Adrenal gland (tissue), 12 donors: ENCODE measurements around the gene RHOU. TPM values are rescaled to one million over a fixed set of nuclear protein-coding genes. Genes with fewer than 3 reads are reported as not detected.
A peak's percentile ranks its signal among the peaks of the same experiment; 100 is the strongest.

ENCODE experiments used
- DNase-seq, 7 donors: peaks; one replicate each; pipeline ENCODE4 v3.0.0-alpha.2; 2019 to 2020
- H3K27ac ChIP-seq, 5 donors: fragments of 200-600 bp; sonication (generic) in 4 of 5; 1 replicate in 3 of 5; 2 replicates in 2 of 5; pipeline versions ENCODE4 v1.5.1 to v1.8.0; 2016 to 2020; ENCODE audit warnings: mild to moderate bottlenecking in 1 of 5
- H3K27me3 ChIP-seq: fragments of 200-600 bp; 2 replicates; pipeline ENCODE4 v1.8.0; 2021
- H3K36me3 ChIP-seq, 2 donors: fragments of 200-600 bp; replicated peaks in 1 of 2; 1 replicate in 1 of 2; 2 replicates in 1 of 2; pipeline versions ENCODE4 v1.5.1 to v1.8.0; 2018 to 2022
- H3K4me1 ChIP-seq, 2 donors: fragments of 200-600 bp; replicated peaks in 1 of 2; 1 replicate in 1 of 2; 2 replicates in 1 of 2; pipeline versions ENCODE4 v1.5.1 to v1.8.0; 2018 to 2021
- H3K4me3 ChIP-seq, 4 donors: fragments of 200-600 bp; sonication (generic) in 3 of 4; one replicate each; pipeline ENCODE4 v1.5.1; 2016 to 2018
- H3K9me3 ChIP-seq, 3 donors: fragments of 200-600 bp; sonication (generic) in 1 of 3; replicated peaks in 1 of 3; 1 replicate in 2 of 3; 2 replicates in 1 of 3; pipeline versions ENCODE4 v1.5.1 to v1.8.0; 2016 to 2021
- POLR2A ChIP-seq, 2 donors: fragments of 450-650 bp; IDR thresholded peaks; one replicate each; pipeline ENCODE4 v1.6.1; 2017; ENCODE audit warnings: antibody characterized with exemption in 2 of 2, mild to moderate bottlenecking in 2 of 2, moderate library complexity in 1 of 2
- WGBS, 4 donors: extraction: QIAGEN DNeasy Blood & Tissue Kit in 2 of 4; methylation state at CpG; one replicate each; pipeline versions ENCODE4 v1.1.5 to v1.1.7; 2013 to 2017; 5-methylcytosine and 5-hydroxymethylcytosine counted together
- intact Hi-C, 2 donors: fragments of 100-400 bp; cut with DNase I; formaldehyde crosslinking; loops; one replicate each; pipeline versions ENCODE4 v1.14.1 to v1.15.0; 2022 to 2023
- polyA plus RNA-seq, 3 donors: library from polyadenylated mRNA; stranded (reverse); fragments of 200-250 nt in 2 of 3; fragments of 350-450 nt in 1 of 3; fragmentation: Illumina TruSeq in 1 of 3; extraction: RNeasy Lipid Tissue Mini Kit (QIAGEN cat#74804) in 1 of 3; gene quantifications; one replicate each; pipeline ENCODE4 v1.2.3, GENCODE V29; 2013 to 2014
- total RNA-seq, 9 donors: library from RNA; depleted of rRNA in 4 of 9; stranded (reverse); fragments of >200 nt in 4 of 9; fragments of 120-200 nt in 1 of 9; fragmentation: NEBNext Ultra II Directional in 1 of 9; extraction: Animal tissue kit (Norgen Biotek cat#: 25700) in 1 of 9; gene quantifications; one replicate each; pipeline versions ENCODE4 v1.1.0 to v1.2.4, GENCODE V29; 2013 to 2023
- TF ChIP-seq, protein P1 (sequence below), 6 experiments: fragments of 450-650 bp in 4 of 6; fragments of 200-600 bp in 2 of 6; sonication (generic) in 1 of 6; IDR thresholded peaks; 1 replicate in 5 of 6; 2 replicates in 1 of 6; pipeline versions ENCODE4 v1.5.1 to v1.8.0; 2016 to 2021; ENCODE audit warnings: antibody characterized with exemption in 6 of 6, mild to moderate bottlenecking in 2 of 6, moderate library complexity in 1 of 6
- donor health status: healthy with polysubstance abuse.
- donor health status: Bipolar disorder and iron deficiency.
- donor health status: DM: yes; HTN: yes; CAD: no.
- donor health status: DM: no; HTN: no; CAD: no.
- donor health status: DM: no; HTN: no; CAD: no.
- donor health status: DM: yes; HTN: yes; CAD: no.

Gene RHOU
- total and polyA plus RNA-seq, 12 donors = 6.1 to 35.1 (median 13.7) TPM

DNA sequence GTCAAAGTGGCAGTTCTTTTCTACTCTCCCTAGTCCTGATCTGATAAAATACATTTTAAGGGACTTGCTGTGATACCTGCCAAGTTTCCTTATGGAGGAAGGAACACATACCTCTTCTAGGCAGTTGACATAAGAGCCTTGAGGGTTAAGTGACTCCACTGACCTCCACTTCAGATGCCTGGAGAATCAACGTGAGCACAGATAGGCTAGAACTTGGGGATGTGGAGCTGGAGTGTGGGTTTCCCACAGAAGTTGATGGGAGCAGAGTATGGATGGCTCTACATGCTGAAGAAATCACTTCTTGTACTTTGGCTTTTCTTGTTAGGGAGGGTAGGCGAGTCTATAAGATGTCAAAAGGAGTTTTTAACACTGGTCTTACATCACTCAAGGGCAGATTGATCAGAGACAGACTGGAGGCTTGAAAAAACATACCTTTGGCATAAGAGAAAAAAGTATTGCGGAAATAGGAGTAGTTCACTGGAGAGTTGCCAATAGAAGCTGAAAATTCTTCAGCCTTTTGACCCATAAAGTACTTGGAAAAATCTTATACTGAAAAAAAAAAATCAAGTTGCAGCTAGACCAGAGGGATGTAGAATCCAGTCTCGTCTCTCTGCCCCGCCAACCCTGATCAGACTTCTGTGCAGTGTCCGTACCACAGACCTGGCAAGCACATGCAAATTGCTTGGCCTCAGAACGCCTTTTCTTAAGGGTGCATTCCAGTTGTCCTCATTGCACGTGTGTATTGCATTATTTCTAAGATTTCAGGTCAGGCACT, 5.5 kb downstream of the RHOU start:
- H3K9me3 ChIP-seq = no peaks in the 10 kb centered on the region
- no peak overlapping the region for H3K4me3 ChIP-seq
- intact Hi-C loops = no loop called here
- no peak overlapping the region for H3K27ac ChIP-seq
- DNase-seq = no peak
- TF ChIP-seq POLR2A (IDR thresholded peaks at IDR 0.05) = no peak
- TF ChIP-seq, protein P1, sequence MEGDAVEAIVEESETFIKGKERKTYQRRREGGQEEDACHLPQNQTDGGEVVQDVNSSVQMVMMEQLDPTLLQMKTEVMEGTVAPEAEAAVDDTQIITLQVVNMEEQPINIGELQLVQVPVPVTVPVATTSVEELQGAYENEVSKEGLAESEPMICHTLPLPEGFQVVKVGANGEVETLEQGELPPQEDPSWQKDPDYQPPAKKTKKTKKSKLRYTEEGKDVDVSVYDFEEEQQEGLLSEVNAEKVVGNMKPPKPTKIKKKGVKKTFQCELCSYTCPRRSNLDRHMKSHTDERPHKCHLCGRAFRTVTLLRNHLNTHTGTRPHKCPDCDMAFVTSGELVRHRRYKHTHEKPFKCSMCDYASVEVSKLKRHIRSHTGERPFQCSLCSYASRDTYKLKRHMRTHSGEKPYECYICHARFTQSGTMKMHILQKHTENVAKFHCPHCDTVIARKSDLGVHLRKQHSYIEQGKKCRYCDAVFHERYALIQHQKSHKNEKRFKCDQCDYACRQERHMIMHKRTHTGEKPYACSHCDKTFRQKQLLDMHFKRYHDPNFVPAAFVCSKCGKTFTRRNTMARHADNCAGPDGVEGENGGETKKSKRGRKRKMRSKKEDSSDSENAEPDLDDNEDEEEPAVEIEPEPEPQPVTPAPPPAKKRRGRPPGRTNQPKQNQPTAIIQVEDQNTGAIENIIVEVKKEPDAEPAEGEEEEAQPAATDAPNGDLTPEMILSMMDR (IDR thresholded peaks at IDR 0.05) = no peak
- peaks cover 9 to 21% of the 10 kb centered on the region in 2 donors for H3K4me1 ChIP-seq
- H3K36me3 ChIP-seq = peaks cover 0 to 16% of the 10 kb centered on the region in 2 donors
- 60 to 79% (median 74%) methylated on average over 8 of the region's 8 CpGs for WGBS, 4 donors
- H3K27me3 ChIP-seq = no peaks in the 10 kb centered on the region

DNA sequence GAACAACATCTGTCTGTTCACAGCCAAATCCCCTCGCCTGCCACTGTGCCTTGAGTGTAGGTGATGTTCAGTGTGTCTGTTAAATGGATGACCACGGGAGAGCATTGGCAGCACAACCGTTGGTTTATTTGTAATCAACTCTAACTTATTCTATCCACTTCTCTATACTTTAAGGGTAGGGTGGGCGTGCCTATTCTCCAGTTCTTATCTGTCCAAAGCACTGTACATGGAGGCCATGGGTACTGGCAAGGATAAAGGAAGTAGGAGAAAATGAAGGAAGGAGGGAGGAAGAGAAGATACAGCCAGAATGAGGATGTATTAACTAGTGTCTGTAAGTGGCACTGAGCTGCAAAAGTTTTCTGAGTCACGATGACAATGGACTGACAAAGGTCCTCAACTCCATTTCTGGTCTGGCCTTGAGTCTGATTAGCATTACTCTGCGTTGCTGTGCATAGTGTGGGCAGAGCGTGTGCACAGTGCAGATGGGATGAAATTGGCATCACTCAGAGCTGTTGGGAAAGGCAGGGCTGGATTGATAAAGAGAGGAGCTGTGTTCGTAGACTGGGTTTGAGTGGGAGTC, 7.1 kb downstream of the RHOU start:
- Histone ChIP-seq H3K4me3 (no peak overlapping the region), H3K4me1 (peaks cover under 1 to 13% of the 10 kb centered on the region in 2 donors), H3K27ac (peak overlapping the region in 1 of 5 donors; percentile 10), H3K36me3 (peaks cover 0 to 16% of the 10 kb centered on the region in 2 donors), H3K9me3 (no peaks in the 10 kb centered on the region), H3K27me3 (no peaks in the 10 kb centered on the region)
- intact Hi-C loops = no loop called here
- DNase-seq = no peak
- TF ChIP-seq POLR2A (IDR thresholded peaks at IDR 0.05) = no peak
- TF ChIP-seq, protein P1 (IDR thresholded peaks at IDR 0.05) = no peak
- 90 to 95% (median 92%) methylated on average over 8 of the region's 8 CpGs for WGBS, 4 donors

DNA sequence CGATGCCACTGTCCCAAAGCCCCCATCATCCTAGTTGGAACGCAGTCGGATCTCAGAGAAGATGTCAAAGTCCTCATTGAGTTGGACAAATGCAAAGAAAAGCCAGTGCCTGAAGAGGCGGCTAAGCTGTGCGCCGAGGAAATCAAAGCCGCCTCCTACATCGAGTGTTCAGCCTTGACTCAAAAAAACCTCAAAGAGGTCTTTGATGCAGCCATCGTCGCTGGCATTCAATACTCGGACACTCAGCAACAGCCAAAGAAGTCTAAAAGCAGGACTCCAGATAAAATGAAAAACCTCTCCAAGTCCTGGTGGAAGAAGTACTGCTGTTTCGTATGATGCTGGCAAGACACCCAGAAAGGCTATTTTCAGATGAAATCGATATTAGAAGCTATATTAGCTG, 8.1 kb downstream of the RHOU start:
- DNase-seq = no peak
- whole genome bisulfite sequencing, 4 donors = 82 to 93% (median 87%) methylated on average over 13 of the region's 13 CpGs
- intact Hi-C loops = no loop called here
- no peak for TF ChIP-seq POLR2A (IDR thresholded peaks at IDR 0.05)
- no peak overlapping the region for H3K27ac ChIP-seq
- H3K4me3 ChIP-seq = no peak overlapping the region
- H3K4me1 ChIP-seq = peaks cover 0 to 2% of the 10 kb centered on the region in 2 donors
- no peaks in the 10 kb centered on the region for H3K9me3 ChIP-seq
- H3K27me3 ChIP-seq = no peaks in the 10 kb centered on the region
- peaks cover 0 to 16% of the 10 kb centered on the region in 2 donors for H3K36me3 ChIP-seq

DNA sequence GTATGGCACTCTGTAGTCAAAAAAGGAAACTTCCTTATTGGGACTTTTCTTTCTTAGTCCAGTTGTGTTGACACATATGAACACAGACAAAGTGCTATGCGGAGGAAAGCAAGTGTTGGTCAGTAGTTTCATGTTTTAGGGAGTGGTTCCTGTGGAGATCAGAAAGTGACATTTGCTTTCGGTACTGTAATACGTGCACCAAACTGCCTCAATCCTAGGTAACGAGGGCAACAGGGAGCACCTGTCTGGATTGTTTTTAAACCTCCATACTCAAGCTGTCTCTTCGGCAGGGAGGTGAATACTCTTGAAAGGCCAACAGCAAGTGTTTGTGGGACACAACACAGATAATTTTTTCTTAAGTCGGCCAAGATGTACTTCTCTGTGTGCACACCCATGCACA, 9.1 kb downstream of the RHOU start:
- Histone ChIP-seq H3K4me1 (no peaks in the 10 kb centered on the region), H3K27ac (no peak overlapping the region), H3K9me3 (no peaks in the 10 kb centered on the region), H3K36me3 (peaks cover 0 to 16% of the 10 kb centered on the region in 2 donors), H3K27me3 (no peaks in the 10 kb centered on the region), H3K4me3 (no peak overlapping the region)
- no peak for TF ChIP-seq POLR2A (IDR thresholded peaks at IDR 0.05)
- TF ChIP-seq, protein P1 (IDR thresholded peaks at IDR 0.05) = no peak
- DNase-seq = no peak
- intact Hi-C loops = no loop called here
- 85 to 94% (median 89%) methylated on average over 6 of the region's 6 CpGs for WGBS, 4 donors
